Measurements from ENCODE around the gene SPARC. TPM values are rescaled to one million over a fixed set of nuclear protein-coding genes. Genes with fewer than 3 reads are reported as not detected.

The SPARC gene
- total RNA-seq, 1 experiment from 2014 or later = 320 TPM

GRCh38 chr5:151734064-151734408, 47.3 kb upstream of the SPARC start:
- Histone ChIP-seq H4K5ac (ENCODE audit: insufficient read length, low read depth, low read length) (no peak overlapping the region), H2BK120ac (ENCODE audit: low read depth, low read length, poor library complexity, severe bottlenecking) (no peak overlapping the region), H4K91ac (ENCODE audit: insufficient read length, low read depth, low read length) (no peak overlapping the region), H4K20me1 (ENCODE audit: control insufficient read depth, insufficient read depth, insufficient read length) (no peaks in the 10 kb centered on the region), H3K4ac (ENCODE audit: low read depth, low read length) (no peak overlapping the region), H3K27me3 (ENCODE audit: insufficient read depth, low read length) (no peaks in the 10 kb centered on the region), H3K23ac (ENCODE audit: insufficient read length, low read depth, low read length) (no peak overlapping the region), H3K23me2 (ENCODE audit: insufficient read length, low read depth, low read length, poor library complexity, severe bottlenecking) (no peaks in the 10 kb centered on the region), H3K18ac (ENCODE audit: insufficient read length, low read depth, low read length) (no peak overlapping the region), H3K9ac (ENCODE audit: extremely low read depth, insufficient read length, low read length) (no peak overlapping the region), H3K14ac (ENCODE audit: insufficient read depth, low read length) (no peak overlapping the region), H2BK20ac (ENCODE audit: low read depth, low read length, poor library complexity, severe bottlenecking) (no peak overlapping the region), H2AK5ac (ENCODE audit: insufficient read length, low read length) (no peak overlapping the region), H3K79me1 (ENCODE audit: insufficient read depth, low read depth, low read length, poor library complexity, severe bottlenecking) (no peaks in the 10 kb centered on the region), H3K4me2 (ENCODE audit: insufficient read depth, insufficient read length, low read length) (no peak overlapping the region), H4K8ac (replicated peaks; ENCODE audit: insufficient read length, low read depth, low read length) (no peak overlapping the region), H3T11ph (ENCODE audit: low read length) (no peak overlapping the region), H3K56ac (ENCODE audit: insufficient read length, low read depth, low read length) (no peak overlapping the region), H3K4me1 (ENCODE audit: insufficient read depth, low read length) (peaks cover 3% of the 10 kb centered on the region; the same call in 1 of the 2 replicates), H3K27ac (ENCODE audit: insufficient read length, low read depth, low read length) (no peak overlapping the region), H2BK15ac (ENCODE audit: low read depth, low read length) (no peak overlapping the region), H2BK5ac (ENCODE audit: insufficient read length, low read length) (no peak overlapping the region), H3K79me2 (ENCODE audit: insufficient read depth, low read length) (no peaks in the 10 kb centered on the region), H3K9me3 (ENCODE audit: control insufficient read depth, low read depth, low read length) (peaks cover 9% of the 10 kb centered on the region), H2BK12ac (ENCODE audit: insufficient read length, low read depth, low read length) (no peak overlapping the region), H2AFZ (ENCODE audit: low read length) (no peak overlapping the region)
- no peak for TF ChIP-seq CTCF (conservative IDR thresholded peaks at IDR 0.05)
- Mint-ChIP-seq H3K4me3 (no peak overlapping the region), H3K27me3 (ENCODE audit: low read depth) (no peaks in the 10 kb centered on the region), H3K9me3 (peaks cover 17 to 18% of the 10 kb centered on the region in 2 experiments), H3K27ac (no peak overlapping the region), H3K36me3 (ENCODE audit: insufficient read depth in 1 of 3, low read depth in 3 of 3) (peaks cover 12 to 19% (median 13%) of the 10 kb centered on the region in 3 experiments), H3K4me1 (peaks cover 13 to 22% of the 10 kb centered on the region in 2 experiments)
- WGBS (ENCODE audit: extremely low coverage, insufficient read length, low lambda C conversion rate) = no CpG with 5 or more reads among the region's 3 CpGs
- DNase-seq = no peak

Measured in H9 (cell line).